GM18868 (cell line): ENCODE data around the gene VSIG2.

ENCODE experiments used
- ATAC-seq: cut with Tn5 transposase; IDR thresholded peaks from one replicate; pipeline ENCODE4 v1.9.1; 2021; ENCODE audit warnings: mild to moderate bottlenecking, moderate library complexity; ENCODE audit not compliant: unreplicated experiment

The VSIG2 gene

GRCh38 chr11:124763156-124763947 lies 11.3 kb upstream of the VSIG2 start:
- ATAC-seq = no peak

GRCh38 chr11:124762624-124763155 lies 10.6 kb upstream of the VSIG2 start:
- ATAC-seq = peak; percentile 2

- peak; percentile 54 for ATAC-seq
Observed at GRCh38 chr11:124762105-124762623, 10.1 kb upstream of the VSIG2 start, which contains the start of gene ESAM. ESAM (minus strand) TSS chr11:124762290; CDS start chr11:124762154, 136 bp downstream.

- no peak for ATAC-seq
Observed at GRCh38 chr11:124761301-124762104, 9.4 kb upstream of the VSIG2 start.

- no peak for ATAC-seq
Observed at GRCh38 chr11:124760806-124761205, 8.8 kb upstream of the VSIG2 start.

- ATAC-seq = peak; percentile 26
Observed at GRCh38 chr11:124760205-124760652, 8.2 kb upstream of the VSIG2 start.

- peak; percentile 0 for ATAC-seq
Observed at GRCh38 chr11:124759266-124760204, 7.5 kb upstream of the VSIG2 start.

GRCh38 chr11:124758355-124759265 lies 6.6 kb upstream of the VSIG2 start:
- peak; percentile 63 for ATAC-seq

GRCh38 chr11:124757320-124757719 lies 5.3 kb upstream of the VSIG2 start:
- ATAC-seq = no peak

- no peak for ATAC-seq
Observed at GRCh38 chr11:124756753-124757227, 4.7 kb upstream of the VSIG2 start.

GRCh38 chr11:124756033-124756752 lies 4.1 kb upstream of the VSIG2 start:
- no peak for ATAC-seq

- ATAC-seq = no peak
Observed at GRCh38 chr11:124754710-124755109, 2.7 kb upstream of the VSIG2 start.

GRCh38 chr11:124754309-124754708 lies 2.3 kb upstream of the VSIG2 start:
- no peak for ATAC-seq

GRCh38 chr11:124753624-124754023 lies 1.6 kb upstream of the VSIG2 start:
- no peak for ATAC-seq

- ATAC-seq = no peak
Observed at GRCh38 chr11:124753205-124753604, 1.1 kb upstream of the VSIG2 start.

- no peak for ATAC-seq
Observed at GRCh38 chr11:124752471-124753102, 532 bp upstream of the VSIG2 start.

- no peak for ATAC-seq
Observed at GRCh38 chr11:124751391-124751740, 689 bp downstream of the VSIG2 start.

- no peak for ATAC-seq
Observed at GRCh38 chr11:124749912-124750311, 2.1 kb downstream of the VSIG2 start.
